KOPT-K1 (cell line): Measurements from ENCODE around the gene GCAT.

ENCODE experiments used
- H3K27ac ChIP-seq: fragments of 200-600 bp; sonication (generic); 2 replicates; pipeline ENCODE4 v1.5.1; 2016; ENCODE audit warnings: antibody characterized with exemption, mild to moderate bottlenecking, low read depth, low read length; ENCODE audit not compliant: poor library complexity, severe bottlenecking
- H3K36me3 ChIP-seq: fragments of 200-600 bp; sonication (generic); 2 replicates; pipeline ENCODE4 v1.5.1; 2017; ENCODE audit warnings: antibody characterized with exemption, mild to moderate bottlenecking, low read length, moderate library complexity; ENCODE audit not compliant: insufficient read depth
- H3K9me3 ChIP-seq: fragments of 200-600 bp; sonication (generic); 2 replicates; pipeline ENCODE4 v1.5.1; 2017; ENCODE audit warnings: antibody characterized with exemption, low read length, mild to moderate bottlenecking; ENCODE audit not compliant: insufficient read depth, poor library complexity, severe bottlenecking

Gene GCAT

GRCh38 chr22:37816543-37817180 is 8.9 kb downstream of the GCAT start:
- Histone ChIP-seq H3K27ac (no peak overlapping the region), H3K36me3 (no peaks in the 10 kb centered on the region), H3K9me3 (no peaks in the 10 kb centered on the region)

GRCh38 chr22:37817705-37818408 is 10.1 kb downstream of the GCAT start:
- H3K36me3 ChIP-seq = no peaks in the 10 kb centered on the region
- no peaks in the 10 kb centered on the region for H3K9me3 ChIP-seq
- H3K27ac ChIP-seq = no peak overlapping the region

- H3K9me3 ChIP-seq = no peaks in the 10 kb centered on the region
- H3K27ac ChIP-seq = no peak overlapping the region
- no peaks in the 10 kb centered on the region for H3K36me3 ChIP-seq
These were observed 10.8 kb downstream of the GCAT start for GRCh38 chr22:37818409-37819104.

GRCh38 chr22:37819105-37819433 is 11.3 kb downstream of the GCAT start:
- H3K9me3 ChIP-seq = no peaks in the 10 kb centered on the region
- no peaks in the 10 kb centered on the region for H3K36me3 ChIP-seq
- H3K27ac ChIP-seq = no peak overlapping the region

- Histone ChIP-seq H3K9me3 (no peaks in the 10 kb centered on the region), H3K36me3 (no peaks in the 10 kb centered on the region), H3K27ac (no peak overlapping the region)
These were observed 12.6 kb downstream of the GCAT start for GRCh38 chr22:37820350-37820749.

- Histone ChIP-seq H3K27ac (no peak overlapping the region), H3K9me3 (no peaks in the 10 kb centered on the region), H3K36me3 (no peaks in the 10 kb centered on the region)
These were observed 14.5 kb downstream of the GCAT start for GRCh38 chr22:37822079-37822833.

GRCh38 chr22:37823134-37823985 is 15.6 kb downstream of the GCAT start, which contains the start of gene GALR3:
Gene GALR3 (plus strand): TSS chr22:37823382. CDS start chr22:37823407, 25 bp downstream.
- Histone ChIP-seq H3K9me3 (no peaks in the 10 kb centered on the region), H3K36me3 (no peaks in the 10 kb centered on the region), H3K27ac (no peak within 1 kb of the TSS)

GRCh38 chr22:37824674-37825641 is 17.2 kb downstream of the GCAT start:
- H3K9me3 ChIP-seq = no peaks in the 10 kb centered on the region
- no peak overlapping the region for H3K27ac ChIP-seq

GRCh38 chr22:37827056-37827455 is 19.3 kb downstream of the GCAT start:
- Histone ChIP-seq H3K27ac (no peak overlapping the region), H3K9me3 (no peaks in the 10 kb centered on the region), H3K36me3 (peaks cover 33% of the 10 kb centered on the region)

More at GRCh38 chr22:37824674-37825641, 17.2 kb downstream of the GCAT start:
- H3K36me3 ChIP-seq = peaks cover 12% of the 10 kb centered on the region

GRCh38 chr22:37830093-37830842 is 22.5 kb downstream of the GCAT start:
- H3K36me3 ChIP-seq = peaks cover 62% of the 10 kb centered on the region
- H3K9me3 ChIP-seq = no peaks in the 10 kb centered on the region
- no peak overlapping the region for H3K27ac ChIP-seq

- Histone ChIP-seq H3K36me3 (peaks cover 74% of the 10 kb centered on the region), H3K9me3 (no peaks in the 10 kb centered on the region), H3K27ac (no peak overlapping the region)
These were observed 23.7 kb downstream of the GCAT start for GRCh38 chr22:37831472-37831871.

- Histone ChIP-seq H3K27ac (no peak overlapping the region), H3K9me3 (no peaks in the 10 kb centered on the region), H3K36me3 (peaks cover 81% of the 10 kb centered on the region)
These were observed 24.5 kb downstream of the GCAT start for GRCh38 chr22:37832022-37832857.
